HEK293 (cell line): ENCODE measurements around the gene NEURL4.

ENCODE experiments used
- CTCF ChIA-PET: fragments of 350-600 bp; formaldehyde crosslinking; extraction: SDS; loops from one replicate; lab custom pipeline; 2021; ENCODE audit warnings: antibody characterized with exemption; lab: Yijun Ruan, JAX
- POLR2A ChIA-PET: fragments of 300-600 bp; formaldehyde crosslinking; extraction: SDS; loops from one replicate; lab custom pipeline; 2020; ENCODE audit warnings: antibody characterized with exemption, inconsistent platforms; lab: Yijun Ruan, JAX
- H3K27ac ChIP-seq: fragments of 200-500 bp; sonication (Bioruptor generic); 2 replicates; pipeline ENCODE4 v1.5.1; 2014; ENCODE audit warnings: low read depth, low read length, control low read depth, inconsistent platforms; ENCODE audit errors: extremely low read depth
- H3K36me3 ChIP-seq, 2 experiments: fragments of 200-500 bp in 1 of 2; sonication (Bioruptor generic) in 1 of 2; 1 replicate in 1 of 2; 2 replicates in 1 of 2; pipeline ENCODE4 v1.5.1; 2014 to 2017; ENCODE audit warnings: inconsistent platforms in 2 of 2, low read length in 2 of 2; ENCODE audit not compliant: control insufficient read depth in 2 of 2, insufficient read depth in 1 of 2
- H3K4me1 ChIP-seq: fragments of 200-500 bp; sonication (Bioruptor generic); 2 replicates; pipeline ENCODE4 v1.5.1; 2014; ENCODE audit warnings: mild to moderate bottlenecking, low read length, inconsistent platforms; ENCODE audit not compliant: control insufficient read depth, insufficient read depth
- H3K4me3 ChIP-seq: 2 replicates; pipeline ENCODE4 v1.5.1; 2011; ENCODE audit warnings: low read depth, mild to moderate bottlenecking, control low read depth, low read length, moderate library complexity
- H3K9me3 ChIP-seq: fragments of 200-500 bp; sonication (Bioruptor generic); 2 replicates; pipeline ENCODE4 v1.5.1; 2014; ENCODE audit warnings: low read depth, low read length, inconsistent platforms; ENCODE audit not compliant: control insufficient read depth, insufficient read depth
- BCL11B ChIP-seq: fragments of 450-650 bp; formaldehyde crosslinking; IDR thresholded peaks from 2 replicates; pipeline ENCODE4 v1.5.1; 2016; ENCODE audit warnings: low read depth, missing biosample characterization, missing genetic modification characterization
- CTCF ChIP-seq: fragments of 450-650 bp; formaldehyde crosslinking; IDR thresholded peaks from 2 replicates; pipeline ENCODE4 v1.5.1; 2016; ENCODE audit warnings: missing biosample characterization, missing genetic modification characterization
- FEZF1 ChIP-seq: fragments of 450-650 bp; formaldehyde crosslinking; IDR thresholded peaks from 2 replicates; pipeline ENCODE4 v1.5.1; 2016; ENCODE audit warnings: missing biosample characterization, missing genetic modification characterization
- HIC1 ChIP-seq: fragments of 450-650 bp; formaldehyde crosslinking; IDR thresholded peaks from 2 replicates; pipeline ENCODE4 v1.5.1; 2016; ENCODE audit warnings: missing biosample characterization, missing genetic modification characterization
- HOXC10 ChIP-seq: sonication (generic); formaldehyde crosslinking; IDR thresholded peaks from 2 replicates; pipeline ENCODE4 v1.8.1; 2023; ENCODE audit warnings: mild to moderate bottlenecking, missing genetic modification reagents
- KLF1 ChIP-seq: fragments of 450-650 bp; formaldehyde crosslinking; IDR thresholded peaks from 2 replicates; pipeline ENCODE4 v1.5.1; 2016; ENCODE audit warnings: missing biosample characterization, missing genetic modification characterization
- KLF7 ChIP-seq: fragments of 450-650 bp; formaldehyde crosslinking; IDR thresholded peaks from 2 replicates; pipeline ENCODE4 v1.5.1; 2016; ENCODE audit warnings: missing biosample characterization, missing genetic modification characterization, borderline replicate concordance
- PRDM1 ChIP-seq: fragments of 450-650 bp; formaldehyde crosslinking; IDR thresholded peaks from 2 replicates; pipeline ENCODE4; 2016; ENCODE audit warnings: missing biosample characterization, missing genetic modification characterization
- TRIM28 ChIP-seq: IDR thresholded peaks from 2 replicates; pipeline ENCODE4 v1.6.1; 2011; ENCODE audit warnings: low read length, control low read depth, borderline replicate concordance
- ZFP41 ChIP-seq: fragments of 450-650 bp; formaldehyde crosslinking; IDR thresholded peaks from 2 replicates; pipeline ENCODE4 v1.5.1; 2016; ENCODE audit warnings: missing biosample characterization, missing genetic modification characterization, borderline replicate concordance
- ZFP69B ChIP-seq: fragments of 450-650 bp; formaldehyde crosslinking; IDR thresholded peaks from 2 replicates; pipeline ENCODE4 v1.5.1; 2016; ENCODE audit warnings: missing biosample characterization, missing genetic modification characterization
- ZNF114 ChIP-seq: fragments of 450-650 bp; formaldehyde crosslinking; IDR thresholded peaks from 2 replicates; pipeline ENCODE4 v1.5.0; 2017; ENCODE audit warnings: missing biosample characterization, missing genetic modification characterization
- ZNF169 ChIP-seq: fragments of 450-650 bp; formaldehyde crosslinking; IDR thresholded peaks from 2 replicates; pipeline ENCODE4 v1.5.1; 2016; ENCODE audit warnings: missing biosample characterization, missing genetic modification characterization
- ZNF175 ChIP-seq: fragments of 450-650 bp; formaldehyde crosslinking; IDR thresholded peaks from 2 replicates; pipeline ENCODE4 v1.5.1; 2016; ENCODE audit warnings: missing biosample characterization, missing genetic modification characterization
- ZNF211 ChIP-seq: fragments of 450-650 bp; formaldehyde crosslinking; IDR thresholded peaks from 2 replicates; pipeline ENCODE4 v1.5.1; 2016; ENCODE audit warnings: low read depth, missing biosample characterization, missing genetic modification characterization
- ZNF214 ChIP-seq: fragments of 450-650 bp; formaldehyde crosslinking; IDR thresholded peaks from 2 replicates; pipeline ENCODE4 v1.5.1; 2017; ENCODE audit warnings: missing biosample characterization, mild to moderate bottlenecking, missing genetic modification characterization, borderline replicate concordance
- ZNF266 ChIP-seq: fragments of 450-650 bp; formaldehyde crosslinking; IDR thresholded peaks from 2 replicates; pipeline ENCODE4 v1.5.1; 2016; ENCODE audit warnings: missing biosample characterization, missing genetic modification characterization, low read depth
- ZNF518A ChIP-seq: fragments of 450-650 bp; formaldehyde crosslinking; conservative IDR thresholded peaks from 2 replicates; pipeline ENCODE4 v1.5.1; 2016; ENCODE audit warnings: low read depth, missing biosample characterization, missing genetic modification characterization
- ZNF530 ChIP-seq: fragments of 450-650 bp; formaldehyde crosslinking; IDR thresholded peaks from 2 replicates; pipeline ENCODE4 v1.5.1; 2016; ENCODE audit warnings: low read depth, missing biosample characterization, missing genetic modification characterization
- ZNF558 ChIP-seq: fragments of 450-650 bp; formaldehyde crosslinking; IDR thresholded peaks from 2 replicates; pipeline ENCODE4 v1.5.1; 2016; ENCODE audit warnings: missing biosample characterization, missing genetic modification characterization
- ZNF658 ChIP-seq: fragments of 450-650 bp; formaldehyde crosslinking; IDR thresholded peaks from 2 replicates; pipeline ENCODE4; 2016; ENCODE audit warnings: missing biosample characterization, missing genetic modification characterization
- ZNF660 ChIP-seq: fragments of 450-650 bp; IDR thresholded peaks from 2 replicates; pipeline ENCODE4 v1.5.1; 2018; ENCODE audit warnings: missing biosample characterization, mild to moderate bottlenecking, missing genetic modification characterization
- ZNF670 ChIP-seq: fragments of 450-650 bp; formaldehyde crosslinking; IDR thresholded peaks from 2 replicates; pipeline ENCODE4 v1.5.1; 2016; ENCODE audit warnings: missing biosample characterization, missing genetic modification characterization, low read depth
- ZNF791 ChIP-seq: fragments of 450-650 bp; formaldehyde crosslinking; IDR thresholded peaks from 2 replicates; pipeline ENCODE4 v1.5.1; 2016; ENCODE audit warnings: missing biosample characterization, missing genetic modification characterization
- ZNF792 ChIP-seq: fragments of 450-650 bp; formaldehyde crosslinking; IDR thresholded peaks from 2 replicates; pipeline ENCODE4 v1.5.1; 2016; ENCODE audit warnings: missing biosample characterization, missing genetic modification characterization
- ZSCAN23 ChIP-seq: fragments of 450-650 bp; formaldehyde crosslinking; IDR thresholded peaks from 2 replicates; pipeline ENCODE4 v1.5.1; 2016; ENCODE audit warnings: missing biosample characterization, missing genetic modification characterization
- TF ChIP-seq, protein P1 (sequence below): fragments of 450-650 bp; formaldehyde crosslinking; optimal IDR thresholded peaks from 2 replicates; pipeline ENCODE3; 2016; ENCODE audit warnings: missing biosample characterization, mild to moderate bottlenecking, missing genetic modification characterization

The NEURL4 gene

DNA sequence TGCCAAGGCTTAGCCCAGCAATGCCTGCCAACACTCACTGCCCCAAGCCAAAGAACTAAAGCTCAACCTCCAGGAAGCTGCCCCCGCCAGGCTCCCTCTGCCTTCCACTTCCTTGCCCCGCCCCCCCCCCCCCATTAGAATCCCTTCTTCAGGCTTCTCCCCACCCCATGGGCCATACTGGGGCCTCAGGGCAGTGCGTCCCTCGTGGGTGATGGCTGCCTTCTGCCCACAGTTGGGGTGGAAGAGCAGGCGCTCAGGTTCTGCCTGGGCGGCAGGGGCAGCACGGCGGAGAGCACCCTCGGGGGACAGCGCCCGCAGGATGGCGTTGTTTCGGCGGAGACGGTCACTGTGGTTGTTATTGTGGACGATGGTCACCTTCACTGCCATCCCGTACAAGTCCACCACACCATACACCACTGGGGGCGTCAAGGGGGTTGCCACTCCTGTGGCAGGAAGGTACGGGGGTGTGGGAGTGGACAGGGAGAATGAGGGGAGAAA, 4.1 kb downstream of the NEURL4 start:
- Histone ChIP-seq H3K36me3 (peaks cover 30 to 72% of the 10 kb centered on the region in 2 experiments), H3K4me3 (no peak overlapping the region), H3K27ac (no peak overlapping the region), H3K9me3 (no peaks in the 10 kb centered on the region), H3K4me1 (peaks cover 6% of the 10 kb centered on the region)
- CTCF ChIA-PET, result interaction anchor here (0.5 to 5.2 kb wide), 9 partner anchors 14 to 289 kb away, joined by 3 to 50 read pairs (median 4); partner anchors contain the start of gene SLC16A13
- TF ChIP-seq ZNF114 (tag by site-specific recombination), result no peak
- TF ChIP-seq ZFP41 (tag by site-specific recombination), result no peak
- no peak for TF ChIP-seq ZNF558
- TF ChIP-seq, protein P1, sequence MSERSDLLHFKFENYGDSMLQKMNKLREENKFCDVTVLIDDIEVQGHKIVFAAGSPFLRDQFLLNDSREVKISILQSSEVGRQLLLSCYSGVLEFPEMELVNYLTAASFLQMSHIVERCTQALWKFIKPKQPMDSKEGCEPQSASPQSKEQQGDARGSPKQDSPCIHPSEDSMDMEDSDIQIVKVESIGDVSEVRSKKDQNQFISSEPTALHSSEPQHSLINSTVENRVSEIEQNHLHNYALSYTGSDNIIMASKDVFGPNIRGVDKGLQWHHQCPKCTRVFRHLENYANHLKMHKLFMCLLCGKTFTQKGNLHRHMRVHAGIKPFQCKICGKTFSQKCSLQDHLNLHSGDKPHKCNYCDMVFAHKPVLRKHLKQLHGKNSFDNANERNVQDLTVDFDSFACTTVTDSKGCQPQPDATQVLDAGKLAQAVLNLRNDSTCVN (tag by site-specific recombination), result no peak
- no peak for TF ChIP-seq HOXC10 (CRISPR knock-in tag)
- no peak for TF ChIP-seq ZNF211 (tag by site-specific recombination)
- no peak for TF ChIP-seq ZNF792 (tag by site-specific recombination)
- TF ChIP-seq ZNF169 (tag by site-specific recombination), result no peak
- no peak for TF ChIP-seq ZNF175
- TF ChIP-seq ZNF214, result no peak
- TF ChIP-seq ZNF266 (tag by site-specific recombination), result no peak
- TF ChIP-seq CTCF (tag by site-specific recombination), result no peak
- TF ChIP-seq ZSCAN23, result no peak
- TF ChIP-seq ZNF658 (tag by site-specific recombination), result no peak
- no peak for TF ChIP-seq BCL11B (tag by site-specific recombination)
- TF ChIP-seq ZNF791 (tag by site-specific recombination), result no peak
- no peak for TF ChIP-seq ZNF670 (tag by site-specific recombination)
- TF ChIP-seq TRIM28, result no peak
- no peak for TF ChIP-seq HIC1 (tag by site-specific recombination)
- TF ChIP-seq PRDM1 (tag by site-specific recombination), result no peak
- POLR2A ChIA-PET, result interaction anchor here (0.9 kb wide), 1 partner anchor 19 kb away, joined by 3 read pairs; no protein-coding TSS in a partner anchor

GRCh38 chr17:7324438-7324779, 4.7 kb downstream of the NEURL4 start:
- no peak overlapping the region for H3K4me3 ChIP-seq
- H3K36me3 ChIP-seq, result peaks cover 31 to 74% of the 10 kb centered on the region in 2 experiments
- POLR2A ChIA-PET, result interaction anchor here (0.9 to 1.1 kb wide), 2 partner anchors 20 to 159 kb away, joined by 3 read pairs; partner anchors contain the start of gene POLR2A
- H3K9me3 ChIP-seq, result no peaks in the 10 kb centered on the region
- no peak overlapping the region for H3K27ac ChIP-seq
- CTCF ChIA-PET, result interaction anchor here (0.5 to 5.2 kb wide), 9 partner anchors 14 to 236 kb away, joined by 4 to 50 read pairs (median 4); no protein-coding TSS in a partner anchor
- peaks cover 6% of the 10 kb centered on the region for H3K4me1 ChIP-seq
- TF ChIP-seq ZNF530 (no peak), ZNF518A (tag by site-specific recombination) (no peak), ZNF660 (no peak), ZNF175 (no peak), FEZF1 (tag by site-specific recombination) (no peak), ZFP69B (no peak), KLF7 (tag by site-specific recombination) (no peak), KLF1 (no peak)
